HEK293T (cell line): ENCODE measurements around the gene SLITRK1.

Experiments used
- CTCF ChIA-PET: fragments of 350-600 bp; formaldehyde crosslinking; extraction: SDS; loops from one replicate; lab custom pipeline; 2021; ENCODE audit warnings: antibody characterized with exemption, inconsistent platforms; lab: Yijun Ruan, JAX
- POLR2A ChIA-PET: fragments of 350-600 bp; formaldehyde crosslinking; extraction: SDS; loops from one replicate; lab custom pipeline; 2020; ENCODE audit warnings: antibody characterized with exemption, inconsistent platforms; lab: Yijun Ruan, JAX
- DNase-seq: peaks from one replicate; pipeline ENCODE4 v3.0.0; 2012; ENCODE audit warnings: mixed read lengths; ENCODE audit errors: extremely low spot score
- ARNT ChIP-seq: fragments of 450-650 bp; IDR thresholded peaks from 2 replicates; pipeline ENCODE4 v1.6.1; 2017; ENCODE audit warnings: mild to moderate bottlenecking
- BHLHE40 ChIP-seq: fragments of 450-650 bp; IDR thresholded peaks from 2 replicates; pipeline ENCODE4 v1.6.1; 2016; ENCODE audit warnings: mild to moderate bottlenecking, moderate library complexity, borderline replicate concordance
- CTBP1 ChIP-seq: fragments of 450-650 bp; IDR thresholded peaks from 2 replicates; pipeline ENCODE4 v1.6.1; 2016; ENCODE audit warnings: borderline replicate concordance
- ELF4 ChIP-seq: fragments of 450-650 bp; IDR thresholded peaks from 2 replicates; pipeline ENCODE4 v1.6.1; 2017; ENCODE audit warnings: antibody characterized with exemption
- FOXA1 ChIP-seq: fragments of 450-650 bp; IDR thresholded peaks from 2 replicates; pipeline ENCODE4 v1.6.1; 2016; ENCODE audit warnings: mild to moderate bottlenecking
- FOXK2 ChIP-seq: fragments of 450-650 bp; IDR thresholded peaks from 2 replicates; pipeline ENCODE4 v1.6.1; 2016; ENCODE audit warnings: mild to moderate bottlenecking
- FOXM1 ChIP-seq: fragments of 450-650 bp; IDR thresholded peaks from 2 replicates; pipeline ENCODE4 v1.6.1; 2017; ENCODE audit warnings: mild to moderate bottlenecking, borderline replicate concordance
- HDGF ChIP-seq: fragments of 450-650 bp; IDR thresholded peaks from 2 replicates; pipeline ENCODE4 v1.6.1; 2017; ENCODE audit warnings: antibody characterized with exemption, borderline replicate concordance
- L3MBTL2 ChIP-seq: fragments of 450-650 bp; conservative IDR thresholded peaks from 2 replicates; pipeline ENCODE4 v1.6.1; 2016; ENCODE audit warnings: mild to moderate bottlenecking
- LEF1 ChIP-seq: fragments of 450-650 bp; IDR thresholded peaks from 2 replicates; pipeline ENCODE4 v1.6.1; 2017; ENCODE audit warnings: mild to moderate bottlenecking, borderline replicate concordance
- NFRKB ChIP-seq: fragments of 450-650 bp; IDR thresholded peaks from 2 replicates; pipeline ENCODE4 v1.6.1; 2016; ENCODE audit warnings: mild to moderate bottlenecking, moderate library complexity
- PKNOX1 ChIP-seq: fragments of 450-650 bp; IDR thresholded peaks from 2 replicates; pipeline ENCODE4 v1.6.1; 2016
- SP1 ChIP-seq: fragments of 450-650 bp; IDR thresholded peaks from 2 replicates; pipeline ENCODE4 v1.6.1; 2017
- SUZ12 ChIP-seq: fragments of 450-650 bp; IDR thresholded peaks from 2 replicates; pipeline ENCODE4 v1.6.1; 2016; ENCODE audit warnings: mild to moderate bottlenecking
- TARDBP ChIP-seq: fragments of 450-650 bp; IDR thresholded peaks from 2 replicates; pipeline ENCODE4 v1.6.1; 2016
- ZNF384 ChIP-seq: fragments of 450-650 bp; IDR thresholded peaks from 2 replicates; pipeline ENCODE4 v1.6.1; 2016

The SLITRK1 gene

GRCh38 chr13:83882606-83882959 is 309 bp upstream of the SLITRK1 start:
- TF ChIP-seq ARNT (no peak), FOXK2 (no peak), SUZ12 (no peak), LEF1 (no peak), NFRKB (no peak), CTBP1 (no peak), TARDBP (no peak), L3MBTL2 (no peak), ZNF384 (no peak), BHLHE40 (no peak)
- DNase-seq = no peak
- POLR2A ChIA-PET = no interaction called here
- CTCF ChIA-PET = interaction anchor here (0.6 to 1.3 kb wide), 2 partner anchors 10 to 1356 kb away, joined by 3 read pairs; no protein-coding TSS in a partner anchor

GRCh38 chr13:83881140-83881684 is 1.1 kb downstream of the SLITRK1 start:
- no peak for DNase-seq
- ChIA-PET POLR2A (no interaction called here), CTCF (no interaction called here)
- TF ChIP-seq L3MBTL2 (no peak), FOXK2 (no peak), ELF4 (no peak), TARDBP (no peak), ZNF384 (no peak), PKNOX1 (no peak), HDGF (no peak)

- DNase-seq = no peak
- TF ChIP-seq NFRKB (no peak), CTBP1 (no peak), ARNT (no peak), L3MBTL2 (no peak)
- ChIA-PET CTCF (no interaction called here), POLR2A (no interaction called here)
Observed at GRCh38 chr13:83880275-83881139, 1.8 kb downstream of the SLITRK1 start.

GRCh38 chr13:83879431-83880171 is 2.7 kb downstream of the SLITRK1 start:
- CTCF ChIA-PET = no interaction called here
- POLR2A ChIA-PET = no interaction called here
- no peak for DNase-seq
- TF ChIP-seq BHLHE40 (no peak), LEF1 (no peak), CTBP1 (no peak), FOXK2 (no peak), PKNOX1 (no peak), ZNF384 (no peak), TARDBP (no peak), SP1 (no peak), FOXM1 (no peak), L3MBTL2 (no peak), SUZ12 (no peak), FOXA1 (no peak), NFRKB (no peak)

- TF ChIP-seq ARNT = no peak
- CTCF ChIA-PET = no interaction called here
- DNase-seq = no peak
- POLR2A ChIA-PET = no interaction called here
Observed at GRCh38 chr13:83878691-83879430, 3.4 kb downstream of the SLITRK1 start.

GRCh38 chr13:83877651-83878355 is 4.5 kb downstream of the SLITRK1 start:
- TF ChIP-seq PKNOX1 (no peak), BHLHE40 (no peak)
- DNase-seq = no peak
- ChIA-PET CTCF (no interaction called here), POLR2A (no interaction called here)
